Kidney (tissue), 14 donors: Measurements from ENCODE around the gene RBP4. TPM values are rescaled to one million over a fixed set of nuclear protein-coding genes. Genes with fewer than 3 reads are reported as not detected.

Experiments used
- DNase-seq, 5 donors: peaks; one replicate each; pipeline ENCODE4 v3.0.0-alpha.2; 2013 to 2020
- FAIRE-seq: peaks from 2 replicates; lab custom pipeline; 2012; peaks lifted over from hg19 to GRCh38; lab: Jason Lieb, UNC
- H3K27ac ChIP-seq, 2 donors: one replicate each; pipeline ENCODE4 v1.7.0; 2013; ENCODE audit warnings: low read depth in 2 of 2, low read length in 2 of 2, inconsistent platforms in 1 of 2
- H3K27me3 ChIP-seq: one replicate; pipeline ENCODE4 v1.7.1; 2013; ENCODE audit warnings: low read length, inconsistent platforms; ENCODE audit not compliant: control insufficient read depth, insufficient read depth
- H3K36me3 ChIP-seq, 3 donors: one replicate each; pipeline versions ENCODE4 v1.7.0 to v1.7.1; 2013; ENCODE audit warnings: low read length in 3 of 3, control low read depth in 1 of 3, inconsistent platforms in 1 of 3; ENCODE audit not compliant: insufficient read depth in 3 of 3, control insufficient read depth in 2 of 3
- H3K4me1 ChIP-seq, 3 donors: one replicate each; pipeline versions ENCODE4 v1.7.0 to v1.7.1; 2013; ENCODE audit warnings: low read length in 3 of 3, inconsistent platforms in 1 of 3, low read depth in 1 of 3; ENCODE audit not compliant: control insufficient read depth in 2 of 3, insufficient read depth in 2 of 3
- H3K4me3 ChIP-seq, 3 donors: one replicate each; pipeline versions ENCODE4 v1.7.0 to v1.8.1; 2013; ENCODE audit warnings: low read length in 3 of 3, control low read depth in 1 of 3, inconsistent platforms in 1 of 3
- H3K9ac ChIP-seq, 3 donors: one replicate each; pipeline versions ENCODE4 v1.7.0 to v1.7.1; 2013; ENCODE audit warnings: low read length in 3 of 3, control low read depth in 1 of 3, inconsistent platforms in 1 of 3
- H3K9me3 ChIP-seq, 3 donors: one replicate each; pipeline versions ENCODE4 v1.7.0 to v1.7.1; 2013; ENCODE audit warnings: low read length in 3 of 3, control low read depth in 1 of 3, inconsistent platforms in 1 of 3; ENCODE audit not compliant: control insufficient read depth in 2 of 3, insufficient read depth in 1 of 3
- CTCF ChIP-seq: IDR thresholded peaks from 3 replicates; pipeline ENCODE4 v1.5.1; 2012; ENCODE audit warnings: mild to moderate bottlenecking, moderate library complexity, borderline replicate concordance; ENCODE audit not compliant: insufficient read depth; ENCODE audit errors: extremely low read depth
- intact Hi-C: fragments of 100-400 bp; cut with DNase I; formaldehyde crosslinking; loops from one replicate; pipeline ENCODE4 v1.11.1; 2022
- polyA plus RNA-seq: library from polyadenylated mRNA; stranded (reverse); fragments of 350-450 nt; fragmentation: Illumina TruSeq; extraction: RNeasy Lipid Tissue Mini Kit (QIAGEN cat#74804); gene quantifications from one replicate; pipeline ENCODE4 v1.2.3, GENCODE V29; 2014; ENCODE audit warnings: low read depth, low replicate concordance; ENCODE audit not compliant: insufficient read depth
- total RNA-seq: library from RNA; stranded (reverse); fragmentation: NEBNext Ultra II Directional; extraction: Animal tissue kit (Norgen Biotek cat#: 25700); gene quantifications from one replicate; pipeline ENCODE4 v1.2.1, GENCODE V29; 2021
- donor health status: control.
- donor health status: control.
- donor health status: control.
- donor health status: control.
- donor health status: control.
- donor health status: DM: yes; HTN: yes; CAD: no.
- donor health status: Normal renal cell carcinoma (clear cell type).

The RBP4 gene
- total and polyA plus RNA-seq, 2 donors from 2014 or later: 24.3 to 77.4 TPM

- intact Hi-C loops: no loop called here
- Histone ChIP-seq H3K4me1 (no peaks in the 10 kb centered on the region), H3K27ac (no peak overlapping the region), H3K27me3 (no peaks in the 10 kb centered on the region), H3K4me3 (no peak overlapping the region), H3K9ac (no peak overlapping the region), H3K36me3 (no peaks in the 10 kb centered on the region), H3K9me3 (no peaks in the 10 kb centered on the region)
- no peak for TF ChIP-seq CTCF
- no peak for FAIRE-seq
- no peak for DNase-seq
Observed at GRCh38 chr10:93589648-93590562, 11.1 kb downstream of the RBP4 start.

- peaks cover 0 to 6% (median 0%) of the 10 kb centered on the region in 3 donors for H3K9me3 ChIP-seq
- no peaks in the 10 kb centered on the region for H3K36me3 ChIP-seq
- FAIRE-seq (no peak), DNase-seq (no peak)
- H3K4me1 ChIP-seq: no peaks in the 10 kb centered on the region
- no peak for TF ChIP-seq CTCF
- H3K9ac ChIP-seq: no peak overlapping the region
- no peak overlapping the region for H3K4me3 ChIP-seq
- intact Hi-C loops: no loop called here
- no peak overlapping the region for H3K27ac ChIP-seq
- no peaks in the 10 kb centered on the region for H3K27me3 ChIP-seq
Observed at GRCh38 chr10:93584445-93584844, 16.6 kb downstream of the RBP4 start.

GRCh38 chr10:93580828-93581227, 20.2 kb downstream of the RBP4 start:
- H3K4me3 ChIP-seq: no peak overlapping the region
- H3K27me3 ChIP-seq: no peaks in the 10 kb centered on the region
- H3K4me1 ChIP-seq: no peaks in the 10 kb centered on the region
- peak in 2 of 5 donors; percentile 39 to 60 for DNase-seq
- no peak overlapping the region for H3K27ac ChIP-seq
- no peak for FAIRE-seq
- TF ChIP-seq CTCF: no peak
- H3K9me3 ChIP-seq: peaks cover 0 to 6% (median 0%) of the 10 kb centered on the region in 3 donors
- intact Hi-C loops: no loop called here
- H3K36me3 ChIP-seq: no peaks in the 10 kb centered on the region
- H3K9ac ChIP-seq: no peak overlapping the region
